DND-41 (cell line): ENCODE measurements around the gene DGKQ.

Experiments used
- ATAC-seq: fragments of 200-7000 bp; cut with Tn5 transposase; 3 replicates; pipeline ENCODE4 v1.9.1; 2021; ENCODE audit warnings: low read depth; ENCODE audit not compliant: insufficient read depth
- DNase-seq: peaks from one replicate; pipeline ENCODE4 v3.0.0-alpha.2; 2020
- H2AFZ ChIP-seq: 2 replicates; pipeline ENCODE4 v1.6.0; 2012; ENCODE audit warnings: low read depth, low read length
- H3K27ac ChIP-seq: 2 replicates; pipeline ENCODE4 v1.5.1; 2012; ENCODE audit warnings: low read length, inconsistent platforms
- H3K27me3 ChIP-seq: fragments of 200-600 bp; sonication (generic); 2 replicates; pipeline ENCODE4 v1.6.0; 2012; ENCODE audit warnings: low read length, mild to moderate bottlenecking, inconsistent platforms; ENCODE audit not compliant: insufficient read depth, poor library complexity
- H3K36me3 ChIP-seq: 2 replicates; pipeline ENCODE4 v1.5.1; 2012; ENCODE audit warnings: low read length, inconsistent platforms; ENCODE audit not compliant: insufficient read depth
- H3K4me1 ChIP-seq: 2 replicates; pipeline ENCODE4 v1.5.1; 2012; ENCODE audit warnings: mild to moderate bottlenecking, low read length; ENCODE audit not compliant: insufficient read depth
- H3K4me2 ChIP-seq: 2 replicates; pipeline ENCODE4 v1.6.0; 2012; ENCODE audit warnings: mild to moderate bottlenecking, moderate library complexity, low read length, inconsistent platforms; ENCODE audit not compliant: insufficient read depth
- H3K4me3 ChIP-seq, 2 experiments: fragments of 200-600 bp in 1 of 2; shearing (Covaris generic) in 1 of 2; 2 replicates each; pipeline ENCODE4 v1.5.1; 2012 to 2016; ENCODE audit warnings: inconsistent platforms in 2 of 2, low read length in 2 of 2, mild to moderate bottlenecking in 2 of 2, low read depth in 1 of 2, moderate library complexity in 1 of 2
- H3K79me2 ChIP-seq: 2 replicates; pipeline ENCODE4 v1.6.0; 2012; ENCODE audit warnings: low read length, inconsistent platforms; ENCODE audit not compliant: insufficient read depth
- H3K9ac ChIP-seq: 2 replicates; pipeline ENCODE4 v1.6.0; 2012; ENCODE audit warnings: low read depth, mild to moderate bottlenecking, inconsistent platforms, low read length, moderate library complexity
- H3K9me3 ChIP-seq: 2 replicates; pipeline ENCODE4 v1.5.1; 2012; ENCODE audit warnings: low read length, moderate library complexity, mild to moderate bottlenecking, inconsistent platforms; ENCODE audit not compliant: insufficient read depth, severe bottlenecking
- H4K20me1 ChIP-seq: 2 replicates; pipeline ENCODE4 v1.6.0; 2012; ENCODE audit warnings: low read length; ENCODE audit not compliant: insufficient read depth
- EZH2 ChIP-seq: IDR thresholded peaks from 3 replicates; pipeline ENCODE4 v1.6.1; 2012; ENCODE audit warnings: borderline replicate concordance, low read depth, mild to moderate bottlenecking, moderate library complexity, low read length, inconsistent platforms; ENCODE audit not compliant: severe bottlenecking
- TF ChIP-seq, protein P1 (sequence below): IDR thresholded peaks from 2 replicates; pipeline ENCODE4 v1.5.1; 2012; ENCODE audit warnings: borderline replicate concordance, low read length, moderate library complexity, mild to moderate bottlenecking; ENCODE audit not compliant: poor library complexity, severe bottlenecking; ENCODE audit errors: extremely low read depth

DGKQ gene

DNA sequence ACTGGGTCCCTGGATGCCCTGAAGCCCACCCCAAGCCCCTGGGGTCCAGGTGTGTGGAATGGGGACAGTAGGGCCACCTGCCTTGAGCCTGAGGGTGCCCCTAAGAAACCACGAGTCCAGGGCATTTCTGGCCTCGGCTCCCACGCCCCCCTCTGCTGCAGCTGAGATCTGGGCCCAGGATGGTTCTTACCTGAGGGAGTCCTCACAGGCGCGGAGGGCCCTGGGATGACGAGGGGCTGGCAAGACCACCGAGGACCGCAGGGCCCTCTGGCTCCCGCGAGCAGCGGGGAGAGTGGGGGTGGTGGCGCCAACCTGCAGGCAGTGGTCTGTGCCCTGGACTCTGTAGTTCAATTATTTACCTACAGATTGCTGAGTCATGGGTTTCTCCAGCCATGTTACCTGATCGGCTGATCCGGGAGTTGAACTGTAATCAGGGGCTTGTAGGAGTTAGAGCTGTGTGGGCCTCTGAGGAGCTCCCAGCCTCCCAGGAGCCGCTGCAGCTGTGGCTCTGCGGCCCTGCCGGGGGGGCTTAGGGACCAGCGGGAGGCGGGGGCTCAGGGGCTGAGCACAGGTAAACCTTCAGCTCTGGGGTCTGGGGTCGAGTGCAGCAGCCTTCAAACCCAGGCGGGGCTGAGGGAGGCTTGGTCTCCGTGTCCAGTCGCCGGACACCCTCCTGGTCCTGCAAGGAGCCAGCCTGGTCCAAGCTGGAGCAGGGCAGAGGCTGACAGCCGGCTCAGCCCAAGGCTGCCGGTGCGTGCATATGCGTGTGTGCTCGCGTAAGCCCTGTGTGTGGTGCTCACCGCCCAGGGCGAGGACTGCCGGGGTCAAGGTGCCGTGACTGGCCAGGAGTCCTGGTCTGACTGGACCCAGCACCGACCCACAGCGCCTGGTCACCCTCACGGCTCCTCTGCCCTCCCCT lies 20.0 kb upstream of the DGKQ start, which contains the start of gene SLC26A1:
TSS of gene SLC26A1 (minus strand) at position 294 of the 919 bp plus-strand sequence. CDS start 1,701 bp downstream, outside the sequence.
- Histone ChIP-seq H4K20me1 (peaks cover 27% of the 10 kb centered on the region), H3K27me3 (no peaks in the 10 kb centered on the region), H3K9me3 (no peaks in the 10 kb centered on the region), H3K4me2 (no peak within 1 kb of the TSS), H3K79me2 (0 out of 2 replicates have a peak, but pooled peaks cover 2% of the 10 kb centered on the region), H3K9ac (no peak within 1 kb of the TSS), H3K27ac (no peak within 1 kb of the TSS), H3K4me1 (peaks cover 4% of the 10 kb centered on the region), H2AFZ (no peak within 1 kb of the TSS), H3K36me3 (peaks cover 31% of the 10 kb centered on the region), H3K4me3 (no peak within 1 kb of the TSS)
- ATAC-seq (no peak), DNase-seq (no peak)
- TF ChIP-seq, protein P1, sequence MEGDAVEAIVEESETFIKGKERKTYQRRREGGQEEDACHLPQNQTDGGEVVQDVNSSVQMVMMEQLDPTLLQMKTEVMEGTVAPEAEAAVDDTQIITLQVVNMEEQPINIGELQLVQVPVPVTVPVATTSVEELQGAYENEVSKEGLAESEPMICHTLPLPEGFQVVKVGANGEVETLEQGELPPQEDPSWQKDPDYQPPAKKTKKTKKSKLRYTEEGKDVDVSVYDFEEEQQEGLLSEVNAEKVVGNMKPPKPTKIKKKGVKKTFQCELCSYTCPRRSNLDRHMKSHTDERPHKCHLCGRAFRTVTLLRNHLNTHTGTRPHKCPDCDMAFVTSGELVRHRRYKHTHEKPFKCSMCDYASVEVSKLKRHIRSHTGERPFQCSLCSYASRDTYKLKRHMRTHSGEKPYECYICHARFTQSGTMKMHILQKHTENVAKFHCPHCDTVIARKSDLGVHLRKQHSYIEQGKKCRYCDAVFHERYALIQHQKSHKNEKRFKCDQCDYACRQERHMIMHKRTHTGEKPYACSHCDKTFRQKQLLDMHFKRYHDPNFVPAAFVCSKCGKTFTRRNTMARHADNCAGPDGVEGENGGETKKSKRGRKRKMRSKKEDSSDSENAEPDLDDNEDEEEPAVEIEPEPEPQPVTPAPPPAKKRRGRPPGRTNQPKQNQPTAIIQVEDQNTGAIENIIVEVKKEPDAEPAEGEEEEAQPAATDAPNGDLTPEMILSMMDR = no peak
- TF ChIP-seq EZH2 = no peak

DNA sequence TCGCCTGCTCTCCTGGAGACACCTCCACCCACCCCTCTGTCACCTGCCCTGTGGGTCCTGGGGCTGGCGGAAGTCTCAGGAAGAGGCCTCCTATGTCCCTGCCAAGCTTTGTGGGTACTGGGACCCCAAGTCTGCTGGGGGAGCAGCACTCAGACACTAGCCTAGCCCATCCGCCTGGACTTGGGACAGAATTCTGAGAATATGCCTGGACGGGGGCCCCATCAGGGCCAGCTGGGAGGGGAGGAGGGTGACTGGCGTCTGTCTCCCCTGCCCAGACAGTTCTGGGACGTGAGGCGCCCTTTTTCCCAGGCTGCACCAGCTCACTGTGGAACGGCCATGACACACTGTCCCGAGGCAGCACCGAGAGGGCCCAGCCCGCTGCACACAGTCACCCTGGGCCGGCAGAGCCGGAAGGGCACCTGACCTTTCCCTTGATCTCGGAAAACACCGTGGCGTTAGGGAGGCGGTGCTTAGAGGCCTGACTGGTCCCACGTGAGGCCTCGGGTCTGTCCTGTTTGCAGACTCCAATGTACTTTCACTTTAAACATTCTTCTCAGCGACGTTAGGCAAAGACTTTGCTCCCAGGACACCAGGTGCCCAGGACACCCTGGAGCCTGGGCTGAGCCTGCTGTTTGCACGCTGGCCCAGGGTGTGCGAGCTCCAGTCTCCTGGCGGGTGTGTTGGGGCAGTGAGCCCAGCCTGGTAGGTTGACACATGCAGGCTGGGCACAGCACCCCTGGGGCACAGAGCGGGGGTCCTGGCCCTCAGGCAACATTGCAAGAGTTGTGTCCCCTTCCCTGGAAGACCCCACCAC lies 19.1 kb upstream of the DGKQ start:
- Histone ChIP-seq H4K20me1 (peaks cover 35% of the 10 kb centered on the region), H3K4me2 (no peak overlapping the region), H3K27ac (no peak overlapping the region), H3K4me1 (peaks cover 13% of the 10 kb centered on the region), H3K9ac (no peak overlapping the region), H3K36me3 (peaks cover 31% of the 10 kb centered on the region), H2AFZ (no peak overlapping the region), H3K79me2 (peaks cover 10% of the 10 kb centered on the region), H3K27me3 (no peaks in the 10 kb centered on the region), H3K9me3 (no peaks in the 10 kb centered on the region), H3K4me3 (no peak overlapping the region)
- ATAC-seq (no peak), DNase-seq (no peak)
- TF ChIP-seq, protein P1 = no peak
- no peak for TF ChIP-seq EZH2

DNA sequence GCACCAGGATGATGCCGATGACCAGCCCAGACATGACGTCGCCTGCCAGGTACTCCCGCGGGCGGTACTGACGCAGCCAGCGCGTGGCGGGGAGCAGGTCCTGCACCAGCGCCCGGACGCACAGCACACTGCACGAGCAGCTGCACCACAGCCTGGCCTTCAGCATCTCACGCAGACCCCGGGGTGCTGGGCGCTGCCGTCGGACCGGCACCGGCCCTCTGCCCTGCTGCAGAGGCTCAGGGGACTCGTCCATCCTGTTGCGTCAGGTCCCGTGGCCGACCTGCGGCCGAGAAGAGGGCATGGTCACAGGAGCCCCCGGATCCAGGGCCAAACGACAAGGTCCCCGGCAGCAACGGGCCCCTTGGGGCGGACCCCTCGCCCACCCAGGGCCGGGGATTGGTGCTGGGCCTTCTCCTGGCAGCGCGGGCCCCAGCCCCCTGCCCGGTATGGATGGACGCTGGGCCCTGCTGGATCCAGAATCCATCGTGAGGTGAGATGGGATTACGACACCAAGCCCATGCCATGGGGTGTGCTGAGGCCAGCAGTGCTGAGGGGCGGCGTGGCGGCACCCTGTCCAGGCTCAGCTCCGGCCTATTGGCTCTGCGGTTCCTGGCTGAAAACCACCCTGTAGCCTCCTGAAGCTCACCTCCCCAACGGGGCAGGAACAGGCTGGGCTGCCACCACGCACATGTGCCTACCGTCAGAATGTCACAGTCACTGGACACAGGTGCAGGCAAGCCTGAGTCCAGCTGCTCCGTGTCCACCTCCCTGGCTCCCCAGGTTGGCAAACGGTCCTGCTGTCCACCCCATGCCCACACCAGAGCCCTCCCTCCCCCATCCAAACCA lies 18.3 kb upstream of the DGKQ start:
- Histone ChIP-seq H3K9me3 (no peaks in the 10 kb centered on the region), H2AFZ (no peak overlapping the region), H3K9ac (no peak overlapping the region), H3K79me2 (peaks cover 17% of the 10 kb centered on the region), H3K27me3 (no peaks in the 10 kb centered on the region), H3K4me3 (no peak overlapping the region), H3K27ac (no peak overlapping the region), H3K36me3 (peaks cover 31% of the 10 kb centered on the region), H3K4me1 (peaks cover 17% of the 10 kb centered on the region), H3K4me2 (no peak overlapping the region), H4K20me1 (peaks cover 37% of the 10 kb centered on the region)
- ATAC-seq (no peak), DNase-seq (no peak)
- TF ChIP-seq, protein P1 = no peak
- no peak for TF ChIP-seq EZH2
